GM21723 (cell line): ENCODE data around the gene NEDD4.
"Not testable (repeated sequence)": the region's sequence is repeated elsewhere in the genome, so short reads cannot be mapped to it uniquely, and the experiment has no call there.

Experiments
- ATAC-seq: cut with Tn5 transposase; IDR thresholded peaks from one replicate; pipeline ENCODE4 v1.9.1; 2021; ENCODE audit warnings: mild to moderate bottlenecking, moderate library complexity; ENCODE audit not compliant: unreplicated experiment

Gene NEDD4

GRCh38 chr15:55993111-55993803 lies at the start of gene NEDD4:
TSS of gene NEDD4 (minus strand) at chr15:55993612. CDS start at chr15:55993555, 57 bp downstream.
- peak; percentile 90 for ATAC-seq

GRCh38 chr15:56042498-56042897 lies 49.1 kb upstream of the NEDD4 start:
- no peak for ATAC-seq

GRCh38 chr15:56042031-56042430 lies 48.6 kb upstream of the NEDD4 start:
- no peak for ATAC-seq

GRCh38 chr15:56040081-56041035 lies 46.9 kb upstream of the NEDD4 start:
- no peak for ATAC-seq

DNA sequence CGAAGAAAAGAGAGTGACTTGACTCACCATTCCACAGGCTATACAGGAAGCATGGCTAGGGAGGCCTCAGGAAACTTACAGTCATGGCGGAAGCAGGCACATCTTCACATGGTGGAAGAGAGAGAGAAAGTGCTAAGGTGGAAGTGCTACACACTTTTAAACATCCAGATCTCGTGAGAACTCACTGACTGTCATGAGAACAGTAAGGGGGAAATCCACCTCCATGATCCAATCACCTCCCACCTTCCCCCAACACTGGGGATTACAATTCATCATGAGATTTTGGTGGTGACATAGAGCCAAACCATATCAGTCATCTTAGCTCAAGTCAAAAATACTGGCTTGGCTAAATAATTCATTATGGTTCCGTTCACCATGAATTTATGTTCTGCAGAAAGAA lies 45.3 kb upstream of the NEDD4 start:
- no peak for ATAC-seq

DNA sequence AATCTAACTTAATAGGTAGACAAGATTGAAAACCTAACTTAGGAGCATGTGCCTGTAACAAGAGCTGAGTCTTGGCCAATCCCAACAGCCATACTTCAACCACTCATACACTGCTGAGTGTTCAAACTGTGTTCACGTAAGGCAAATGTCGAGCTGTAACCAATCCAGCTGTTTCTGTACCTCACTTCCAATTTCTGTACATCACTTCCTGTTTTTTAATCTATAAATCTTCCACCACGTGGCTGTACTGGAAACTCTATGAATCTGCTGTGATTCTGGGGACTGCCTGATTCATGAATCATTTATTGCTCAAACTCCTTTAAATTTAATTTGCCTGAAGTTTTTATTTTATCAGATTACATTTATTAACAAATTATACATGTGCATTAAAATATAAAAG lies 44.6 kb upstream of the NEDD4 start:
- no peak for ATAC-seq

DNA sequence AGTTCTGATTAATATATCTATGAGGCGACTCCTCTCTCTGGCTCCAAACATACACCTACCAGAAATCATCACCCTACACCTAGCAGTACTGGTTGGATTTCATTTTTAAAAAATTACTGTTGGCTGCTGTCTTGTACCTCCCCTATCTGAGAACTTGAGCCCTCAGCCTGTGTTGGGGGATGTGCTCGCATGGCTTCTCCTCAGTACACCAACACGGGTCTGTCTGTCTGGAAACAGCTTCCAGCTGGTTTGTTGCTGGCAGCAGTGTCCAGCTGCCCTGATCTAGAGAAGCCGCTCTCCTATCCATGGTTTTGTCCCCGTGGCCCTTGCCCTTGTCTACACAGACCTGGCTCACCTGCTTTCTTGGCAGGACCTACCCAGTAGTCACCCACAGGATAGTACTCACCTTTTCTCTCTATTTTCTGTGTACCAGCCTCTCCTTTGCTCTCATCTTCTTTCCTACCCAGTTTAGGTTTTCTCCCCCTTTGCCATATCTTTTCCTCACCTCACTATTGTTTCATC lies 43.2 kb upstream of the NEDD4 start:
- no peak for ATAC-seq

DNA sequence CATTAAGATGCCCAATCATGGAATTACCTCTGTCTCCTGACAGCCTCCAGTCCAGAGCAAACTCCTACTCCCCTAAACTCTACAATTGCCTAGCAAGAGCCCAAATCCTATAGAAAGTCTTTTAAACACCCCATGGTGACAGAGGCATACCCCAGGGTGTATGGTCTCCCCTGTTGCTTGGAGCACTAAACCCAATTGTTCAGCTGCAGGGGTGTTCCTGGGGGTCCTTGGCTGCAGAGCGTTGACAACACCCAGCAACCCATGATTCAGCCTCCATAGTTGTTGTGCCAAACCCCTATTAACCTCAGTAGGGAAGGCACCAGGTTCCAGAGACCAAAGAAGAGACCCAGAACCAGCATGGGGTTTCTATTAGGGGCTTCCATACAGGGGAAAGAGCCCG lies 41.8 kb upstream of the NEDD4 start:
- ATAC-seq = no peak

DNA sequence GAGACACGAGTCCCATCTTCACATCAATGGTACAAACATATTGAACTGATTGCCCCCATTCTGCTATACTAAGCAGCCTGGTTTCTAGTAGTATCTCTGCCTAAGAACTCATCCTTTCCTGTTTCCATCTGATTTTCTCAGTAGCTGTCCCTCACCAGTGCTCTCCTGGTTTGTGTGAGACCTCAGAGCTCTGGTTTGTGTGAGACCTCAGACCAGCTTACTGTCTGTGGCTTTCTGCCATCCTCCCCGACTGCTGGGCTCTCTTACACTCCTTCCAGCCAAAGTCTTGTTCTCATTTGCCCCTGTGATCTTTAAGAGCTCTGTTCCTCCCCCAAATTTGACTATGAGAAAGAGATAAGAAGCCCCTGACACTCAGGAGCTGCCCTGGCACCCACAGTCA lies 41.1 kb upstream of the NEDD4 start:
- no peak for ATAC-seq

DNA sequence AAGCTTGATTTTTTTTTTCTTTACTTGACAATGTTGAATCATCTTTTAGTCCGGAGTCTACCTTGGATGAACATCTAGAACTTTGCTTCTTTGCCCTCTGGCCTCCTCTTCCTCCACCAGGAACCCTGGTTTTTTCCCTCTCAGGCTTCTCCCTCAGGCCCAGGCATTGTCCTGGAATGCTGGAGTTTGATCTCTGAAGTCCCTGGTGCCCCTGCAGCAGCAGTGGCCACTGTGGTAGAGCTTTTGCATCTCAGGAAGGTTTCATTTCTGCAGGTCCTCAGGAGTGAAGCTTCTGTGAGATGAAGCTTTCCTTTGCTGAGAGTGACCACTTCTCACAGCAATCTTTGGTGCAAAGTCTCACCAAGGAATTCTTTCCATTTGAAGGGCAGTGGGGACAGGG lies 39.0 kb upstream of the NEDD4 start:
- ATAC-seq = no peak

- ATAC-seq = no peak
Observed at GRCh38 chr15:56031836-56032235, 38.4 kb upstream of the NEDD4 start.

DNA sequence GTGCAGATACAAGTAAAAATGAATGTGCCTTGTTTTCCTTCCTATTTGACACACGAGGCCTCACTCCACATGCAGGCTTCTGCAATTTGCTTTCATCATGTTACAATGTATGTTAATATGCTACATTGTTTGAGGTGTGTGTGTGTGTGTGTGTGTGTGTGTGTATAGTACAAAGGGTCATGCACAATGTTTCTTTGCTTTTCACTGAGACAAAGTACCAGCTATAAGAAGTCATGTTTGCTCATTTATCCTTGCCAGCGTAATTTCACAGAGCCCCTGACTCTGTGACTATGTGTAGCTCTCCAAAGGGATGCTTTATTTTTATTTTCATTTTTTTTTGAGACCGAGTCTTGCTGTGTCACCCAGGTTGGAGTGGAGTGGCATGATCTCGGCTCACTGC lies 38.0 kb upstream of the NEDD4 start:
- ATAC-seq = no peak

GRCh38 chr15:56028430-56028829 lies 35.0 kb upstream of the NEDD4 start:
- no peak for ATAC-seq

DNA sequence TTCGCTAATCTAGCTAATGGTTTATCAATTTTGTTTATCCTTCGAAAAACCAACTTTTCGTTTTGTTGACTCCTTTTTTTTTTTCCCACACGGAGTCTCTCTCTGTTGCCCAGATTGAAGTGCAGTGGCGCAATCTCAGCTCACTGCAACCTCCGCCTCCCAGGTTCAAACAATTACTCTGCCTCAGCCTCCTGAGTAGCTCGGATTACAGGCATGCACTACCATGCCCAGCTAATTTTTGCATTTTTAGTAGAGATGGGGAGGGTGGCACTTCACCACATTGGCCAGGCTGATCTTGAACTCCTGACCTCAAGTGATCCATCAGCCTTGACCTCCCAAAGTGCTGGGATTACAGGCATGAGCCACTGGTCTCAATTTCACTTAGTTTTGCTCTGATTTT lies 29.7 kb upstream of the NEDD4 start:
- not testable (repeated sequence) for ATAC-seq

GRCh38 chr15:56019819-56020486 lies 26.5 kb upstream of the NEDD4 start:
- ATAC-seq = no peak

- ATAC-seq = no peak
Observed at GRCh38 chr15:56019060-56019793, 25.8 kb upstream of the NEDD4 start.

- ATAC-seq = no peak
Observed at GRCh38 chr15:56017920-56018319, 24.5 kb upstream of the NEDD4 start.

DNA sequence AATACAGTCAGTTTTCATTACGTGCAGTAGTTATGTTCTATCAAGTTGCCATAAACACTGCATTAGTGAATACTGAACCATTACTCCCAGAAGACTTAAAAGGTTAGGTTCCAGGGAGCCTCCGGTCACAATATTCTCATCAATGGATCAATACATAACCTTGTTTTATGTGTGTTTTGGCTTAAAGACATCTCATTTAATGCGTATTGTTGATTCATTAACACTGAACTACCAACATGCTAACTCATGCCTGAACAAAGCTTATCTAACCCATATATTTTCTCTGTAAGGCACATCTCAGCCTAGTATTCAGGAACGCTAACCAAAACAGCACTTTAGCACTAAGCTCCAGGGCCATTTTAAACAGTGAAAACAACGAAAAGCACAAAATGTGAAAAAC lies 24.1 kb upstream of the NEDD4 start:
- no peak for ATAC-seq

DNA sequence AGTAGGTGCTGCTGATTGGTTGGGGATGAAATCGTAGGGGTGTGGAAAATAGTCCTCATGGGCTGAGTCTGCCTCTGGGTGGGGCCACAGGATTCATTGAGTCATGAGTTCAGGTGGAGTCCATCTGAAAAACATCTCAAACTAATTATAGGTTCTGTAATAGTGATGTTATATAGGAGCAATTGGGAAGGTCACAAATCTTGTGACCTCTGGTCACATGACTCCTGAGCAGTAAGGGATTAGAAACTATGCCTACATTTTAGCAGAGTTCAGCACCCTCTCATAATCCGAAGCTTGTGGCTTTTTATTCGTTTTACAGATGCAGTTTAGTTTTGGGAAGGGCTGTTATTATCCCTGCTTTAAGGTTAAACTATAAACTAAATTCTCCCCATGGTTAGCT lies 22.9 kb upstream of the NEDD4 start:
- no peak for ATAC-seq

DNA sequence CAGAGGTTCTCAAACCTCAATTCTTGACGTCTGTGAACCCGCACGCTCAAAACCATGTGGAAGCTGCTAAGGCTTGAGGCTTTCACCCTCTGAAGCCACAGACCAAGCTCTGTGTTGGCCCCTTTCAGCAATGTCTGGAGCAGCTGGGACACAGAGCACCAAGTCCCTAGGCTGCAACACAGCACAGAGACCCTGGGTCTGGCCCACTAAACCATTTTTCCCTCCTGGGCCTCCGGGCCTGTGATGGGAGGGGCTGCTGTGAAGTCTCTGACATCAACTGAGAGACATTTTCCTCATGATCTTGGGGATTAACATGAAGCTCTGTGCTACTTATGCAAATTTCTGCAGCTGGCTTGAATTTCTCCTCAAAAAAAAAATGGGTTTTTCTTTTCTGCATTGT lies 21.3 kb upstream of the NEDD4 start:
- no peak for ATAC-seq

DNA sequence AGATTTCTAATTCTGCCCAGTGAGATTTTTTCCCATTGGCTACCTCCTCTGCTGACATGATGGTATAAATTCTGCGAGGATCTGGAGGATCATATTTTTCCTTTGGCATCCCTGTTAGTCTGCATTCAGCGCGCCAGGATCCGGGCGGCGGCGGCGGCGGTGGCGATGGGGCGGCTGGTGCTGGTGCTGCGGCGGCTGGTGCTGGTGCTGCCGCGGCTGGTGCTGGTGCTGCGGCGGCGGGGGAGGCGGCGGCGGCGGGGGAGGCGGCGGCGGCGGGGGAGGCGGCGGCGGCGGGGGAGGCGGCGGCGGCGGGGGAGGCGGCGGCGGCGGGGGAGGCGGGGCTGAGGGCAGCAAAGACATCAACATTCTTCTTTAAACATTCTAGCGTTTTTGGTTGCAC lies 13.6 kb upstream of the NEDD4 start:
- not testable (repeated sequence) for ATAC-seq
